Sigmoid colon (tissue), 4 donors: ENCODE results near the gene APOL2.

ENCODE experiments used
- EP300 ChIP-seq, 4 donors: sonication (generic); formaldehyde crosslinking; IDR thresholded peaks; one replicate each; pipeline ENCODE4 v1.6.1; 2017; ENCODE audit warnings: antibody characterized with exemption in 4 of 4
- POLR2A ChIP-seq, 2 donors: fragments of 450-650 bp; IDR thresholded peaks; one replicate each; pipeline ENCODE4 v1.6.1; 2016; ENCODE audit warnings: antibody characterized with exemption in 2 of 2, mild to moderate bottlenecking in 2 of 2, moderate library complexity in 2 of 2
- TF ChIP-seq, protein P1 (sequence below), 4 experiments: fragments of 450-650 bp in 3 of 4; fragments of 200-600 bp in 1 of 4; IDR thresholded peaks; one replicate each; pipeline ENCODE4 v1.5.1; 2016 to 2019; ENCODE audit warnings: antibody characterized with exemption in 4 of 4, mild to moderate bottlenecking in 3 of 4, moderate library complexity in 2 of 4

DNA sequence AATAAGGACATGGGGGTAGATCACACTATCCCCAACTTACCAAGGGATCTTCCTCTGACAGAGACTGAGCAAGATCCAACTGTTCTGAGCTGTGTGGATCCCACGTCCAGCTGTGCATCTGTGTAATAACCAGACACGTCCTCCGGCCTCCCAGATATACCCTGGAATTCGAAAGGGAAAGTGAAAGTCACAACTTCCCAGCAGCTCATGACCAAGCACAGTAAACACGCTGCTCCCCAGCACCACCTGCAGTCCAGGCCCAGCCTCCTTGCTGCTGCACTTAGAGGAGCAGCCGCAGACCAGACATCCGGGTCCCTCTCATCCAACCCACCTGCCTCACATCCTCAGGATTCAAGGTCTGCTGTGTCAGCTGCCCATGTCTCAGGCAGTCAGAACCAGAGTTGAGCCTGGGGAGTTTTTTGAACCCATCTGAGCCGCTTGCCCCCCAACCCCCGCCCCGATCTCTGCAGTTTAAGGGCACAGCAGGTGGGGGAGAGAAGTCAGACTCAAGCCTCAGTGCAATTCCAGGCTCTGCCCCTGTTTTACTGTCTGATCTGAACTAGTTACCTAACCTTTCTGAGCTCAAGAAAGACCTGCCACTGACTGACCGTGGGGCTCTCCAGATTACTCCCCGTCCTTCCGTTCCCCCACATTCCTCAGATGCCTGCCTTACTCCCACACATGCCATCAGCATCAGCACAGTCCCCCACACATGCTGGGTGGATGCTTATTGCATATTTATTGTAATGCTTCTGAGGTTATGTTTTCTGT lies at the start of gene APOL2:
- TF ChIP-seq EP300 (IDR thresholded peaks at IDR 0.05) (peak in 1 of 4 donors; percentile 18), POLR2A (IDR thresholded peaks at IDR 0.05) (peak; percentile 59 to 82)
- TF ChIP-seq, protein P1, sequence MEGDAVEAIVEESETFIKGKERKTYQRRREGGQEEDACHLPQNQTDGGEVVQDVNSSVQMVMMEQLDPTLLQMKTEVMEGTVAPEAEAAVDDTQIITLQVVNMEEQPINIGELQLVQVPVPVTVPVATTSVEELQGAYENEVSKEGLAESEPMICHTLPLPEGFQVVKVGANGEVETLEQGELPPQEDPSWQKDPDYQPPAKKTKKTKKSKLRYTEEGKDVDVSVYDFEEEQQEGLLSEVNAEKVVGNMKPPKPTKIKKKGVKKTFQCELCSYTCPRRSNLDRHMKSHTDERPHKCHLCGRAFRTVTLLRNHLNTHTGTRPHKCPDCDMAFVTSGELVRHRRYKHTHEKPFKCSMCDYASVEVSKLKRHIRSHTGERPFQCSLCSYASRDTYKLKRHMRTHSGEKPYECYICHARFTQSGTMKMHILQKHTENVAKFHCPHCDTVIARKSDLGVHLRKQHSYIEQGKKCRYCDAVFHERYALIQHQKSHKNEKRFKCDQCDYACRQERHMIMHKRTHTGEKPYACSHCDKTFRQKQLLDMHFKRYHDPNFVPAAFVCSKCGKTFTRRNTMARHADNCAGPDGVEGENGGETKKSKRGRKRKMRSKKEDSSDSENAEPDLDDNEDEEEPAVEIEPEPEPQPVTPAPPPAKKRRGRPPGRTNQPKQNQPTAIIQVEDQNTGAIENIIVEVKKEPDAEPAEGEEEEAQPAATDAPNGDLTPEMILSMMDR (IDR thresholded peaks at IDR 0.05) = peak; percentile 47 to 69 (median 56)
